GM19035 (cell line): ENCODE results near the gene MRGPRX1.
"Not testable (repeated sequence)": the region's sequence is repeated elsewhere in the genome, so short reads cannot be mapped to it uniquely, and the experiment has no call there.

Source experiments
- ATAC-seq: cut with Tn5 transposase; IDR thresholded peaks from one replicate; pipeline ENCODE4 v1.9.1; 2021; ENCODE audit not compliant: unreplicated experiment

MRGPRX1 gene

GRCh38 chr11:18939314-18939713, at the start of gene MRGPRX1:
MRGPRX1 (minus strand) TSS chr11:18939414; CDS start chr11:18934784, 4,630 bp downstream.
- ATAC-seq = no peak

GRCh38 chr11:18987454-18988231, 48.4 kb upstream of the MRGPRX1 start:
- ATAC-seq = no peak

- no peak for ATAC-seq
Observed at GRCh38 chr11:18986744-18987143, 47.5 kb upstream of the MRGPRX1 start.

- no peak for ATAC-seq
Observed at GRCh38 chr11:18981897-18982296, 42.7 kb upstream of the MRGPRX1 start.

GRCh38 chr11:18974192-18974591, 35.0 kb upstream of the MRGPRX1 start:
- ATAC-seq = no peak

GRCh38 chr11:18972336-18972735, 33.1 kb upstream of the MRGPRX1 start:
- no peak for ATAC-seq

GRCh38 chr11:18969720-18970119, 30.5 kb upstream of the MRGPRX1 start:
- no peak for ATAC-seq

GRCh38 chr11:18958221-18958910, 19.2 kb upstream of the MRGPRX1 start:
- no peak for ATAC-seq

GRCh38 chr11:18956630-18957029, 17.4 kb upstream of the MRGPRX1 start:
- no peak for ATAC-seq

- no peak for ATAC-seq
Observed at GRCh38 chr11:18936002-18936673, 3.1 kb downstream of the MRGPRX1 start.

GRCh38 chr11:18934195-18934814, 4.9 kb downstream of the MRGPRX1 start:
- no peak for ATAC-seq

- ATAC-seq = no peak
Observed at GRCh38 chr11:18927550-18928322, 11.5 kb downstream of the MRGPRX1 start.

GRCh38 chr11:18925426-18925825, 13.8 kb downstream of the MRGPRX1 start:
- ATAC-seq = not testable (repeated sequence)

- ATAC-seq = no peak
Observed at GRCh38 chr11:18912883-18913282, 26.3 kb downstream of the MRGPRX1 start.

GRCh38 chr11:18907391-18907790, 31.8 kb downstream of the MRGPRX1 start:
- ATAC-seq = no peak

- ATAC-seq = not testable (repeated sequence)
Observed at GRCh38 chr11:18900637-18901036, 38.6 kb downstream of the MRGPRX1 start.

- ATAC-seq = not testable (repeated sequence)
Observed at GRCh38 chr11:18900151-18900611, 39.0 kb downstream of the MRGPRX1 start.

- ATAC-seq = not testable (repeated sequence)
Observed at GRCh38 chr11:18891712-18892111, 47.5 kb downstream of the MRGPRX1 start.

- ATAC-seq = no peak
Observed at GRCh38 chr11:18890615-18891014, 48.6 kb downstream of the MRGPRX1 start.
